T-cell (primary cell): ENCODE data around the gene MICAL3. TPM values are rescaled to one million over a fixed set of nuclear protein-coding genes. Genes with fewer than 3 reads are reported as not detected.

Source experiments
- ATAC-seq, 4 experiments: fragments of 200-7000 bp in 3 of 4; fragments of 150-1000 bp in 1 of 4; cut with Tn5 transposase; replicated peaks in 1 of 4; 1 replicate in 3 of 4; 2 replicates in 1 of 4; pipeline ENCODE4 v1.10.0; 2021; ENCODE audit warnings: moderate library complexity in 3 of 4, mild to moderate bottlenecking in 2 of 4, moderate number of reproducible peaks in 1 of 4
- CTCF ChIA-PET, 2 donors: fragments of 300-600 bp; sonication (Branson Sonifier 250); formaldehyde crosslinking; loops; one replicate each; lab custom pipeline; 2022; ENCODE audit warnings: antibody characterized with exemption in 2 of 2; lab: Charles Lee
- POLR2A ChIA-PET, 2 donors: fragments of 300-600 bp; sonication (Branson Sonifier 250); formaldehyde crosslinking; loops; one replicate each; lab custom pipeline; 2022; ENCODE audit warnings: antibody characterized with exemption in 2 of 2; lab: Charles Lee
- DNase-seq, 35 experiments: peaks; one replicate each; pipeline versions ENCODE4 v3.0.0 to v3.0.0-alpha.2; 2013 to 2023
- H3K27ac ChIP-seq: one replicate; pipeline ENCODE4 v1.5.1; 2013; ENCODE audit warnings: low read length
- H3K27me3 ChIP-seq, 2 experiments: replicated peaks in 1 of 2; 1 replicate in 1 of 2; 2 replicates in 1 of 2; pipeline versions ENCODE4 v1.6.1 to v1.7.0; 2013; ENCODE audit warnings: low read length in 1 of 2, mixed read lengths in 1 of 2; ENCODE audit not compliant: control insufficient read depth in 2 of 2, insufficient read depth in 2 of 2; ENCODE audit errors: extremely low read depth in 1 of 2
- H3K36me3 ChIP-seq, 2 donors: 1 replicate in 1 of 2; 2 replicates in 1 of 2; pipeline versions ENCODE4 v1.6.1 to v1.7.0; 2013; ENCODE audit warnings: low read length in 1 of 2; ENCODE audit not compliant: control insufficient read depth in 2 of 2, insufficient read depth in 1 of 2; ENCODE audit errors: extremely low read depth in 1 of 2
- H3K4me1 ChIP-seq, 2 experiments: 1 replicate in 1 of 2; 2 replicates in 1 of 2; pipeline versions ENCODE4 v1.6.1 to v1.7.0; 2013; ENCODE audit warnings: low read length in 2 of 2, mixed read lengths in 1 of 2; ENCODE audit not compliant: insufficient read depth in 2 of 2, control insufficient read depth in 1 of 2; ENCODE audit errors: extremely low read depth in 1 of 2
- H3K4me3 ChIP-seq, 2 donors: 1 replicate in 1 of 2; 2 replicates in 1 of 2; pipeline versions ENCODE4 v1.5.1 to v1.7.0; 2013; ENCODE audit warnings: mild to moderate bottlenecking in 2 of 2, low read length in 1 of 2, moderate library complexity in 1 of 2; ENCODE audit not compliant: control insufficient read depth in 1 of 2; ENCODE audit errors: extremely low read depth in 1 of 2
- H3K9me3 ChIP-seq: 2 replicates; pipeline ENCODE4 v1.7.0; 2013
- H3K27ac Mint-ChIP-seq, 2 donors: one replicate each; pipeline ENCODE4 v1.8.0; 2020 to 2021; ENCODE audit warnings: mild to moderate bottlenecking in 2 of 2, mixed read lengths in 2 of 2
- H3K27me3 Mint-ChIP-seq, 2 donors: one replicate each; pipeline ENCODE4 v1.8.0; 2021 to 2022; ENCODE audit warnings: mixed read lengths in 2 of 2
- H3K36me3 Mint-ChIP-seq: one replicate; pipeline ENCODE4 v1.8.0; 2021; ENCODE audit warnings: mixed read lengths
- H3K4me1 Mint-ChIP-seq, 3 donors: one replicate each; pipeline ENCODE4 v1.8.0; 2020 to 2022; ENCODE audit warnings: mixed read lengths in 3 of 3, mild to moderate bottlenecking in 1 of 3
- H3K4me3 Mint-ChIP-seq, 3 donors: one replicate each; pipeline ENCODE4 v1.8.0; 2020 to 2022; ENCODE audit warnings: mild to moderate bottlenecking in 3 of 3, mixed read lengths in 3 of 3, moderate library complexity in 3 of 3
- H3K9me3 Mint-ChIP-seq, 3 donors: one replicate each; pipeline ENCODE4 v1.8.0; 2020 to 2022; ENCODE audit warnings: mixed read lengths in 3 of 3
- WGBS: methylation state at CpG from one replicate; pipeline ENCODE4 v1.1.5; 2013; ENCODE audit warnings: missing lambda C conversion rate; ENCODE audit not compliant: insufficient coverage; 5-methylcytosine and 5-hydroxymethylcytosine counted together
- total RNA-seq, 35 experiments: library from RNA in 6 of 35; stranded (reverse) in 6 of 35; fragments of 120-200 nt in 1 of 35; gene quantifications; one replicate each; pipeline versions ENCODE4 v1.2.1 to v1.2.4 and lab custom pipeline; 2013 to 2026

MICAL3 gene
- total RNA-seq, 5 donors from 2014 or later (not counting 1 experiment from before 2014, with no cell fraction given), result 19.1 to 37.5 (median 22.3) TPM

DNA sequence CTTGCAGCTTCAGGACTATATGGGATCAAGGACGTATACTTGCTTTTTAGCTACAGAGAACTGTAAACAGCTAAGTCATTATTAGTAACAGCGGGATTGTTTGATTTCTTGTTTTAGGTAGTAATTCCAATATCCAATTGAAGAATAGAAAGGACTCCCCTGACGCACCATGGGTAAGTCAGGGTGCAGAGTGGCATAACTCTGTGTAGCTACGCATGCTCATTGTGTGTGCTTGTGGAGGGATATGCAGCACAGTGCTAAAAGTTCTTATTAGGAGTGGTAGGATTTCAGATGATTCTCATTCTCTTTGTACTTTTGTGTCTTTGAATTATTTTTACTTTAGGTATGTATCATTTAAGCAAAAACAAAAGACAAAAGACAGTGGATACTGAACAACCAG is 45.7 kb upstream of the MICAL3 start:
- ChIA-PET CTCF (interaction anchor here in 1 of 2 donors (0.6 to 1.0 kb wide), 2 partner anchors 74 to 239 kb away, joined by 3 read pairs; no protein-coding TSS in a partner anchor), POLR2A (no interaction called here)
- Mint-ChIP-seq H3K4me1 (peaks cover 0 to 8% (median 3%) of the 10 kb centered on the region in 3 donors), H3K27ac (no peak overlapping the region), H3K36me3 (no peaks in the 10 kb centered on the region), H3K9me3 (no peaks in the 10 kb centered on the region), H3K27me3 (peaks cover 22 to 31% of the 10 kb centered on the region in 2 donors), H3K4me3 (no peak overlapping the region)
- no peaks in the 10 kb centered on the region for H3K9me3 ChIP-seq
- DNase-seq (no peak), ATAC-seq (no peak)
- 90% methylated on average over 2 of the region's 4 CpGs for WGBS
- peaks cover 0 to 29% of the 10 kb centered on the region in 2 experiments for H3K27me3 ChIP-seq
- no peak overlapping the region for H3K27ac ChIP-seq
- no peak overlapping the region for H3K4me3 ChIP-seq
- no peaks in the 10 kb centered on the region for H3K4me1 ChIP-seq
- H3K36me3 ChIP-seq, result no peaks in the 10 kb centered on the region

- ATAC-seq (no peak), DNase-seq (no peak)
- no peak overlapping the region for H3K4me3 ChIP-seq
- Mint-ChIP-seq H3K36me3 (no peaks in the 10 kb centered on the region), H3K27ac (no peak overlapping the region), H3K9me3 (no peaks in the 10 kb centered on the region), H3K27me3 (peaks cover 31 to 41% of the 10 kb centered on the region in 2 donors), H3K4me1 (peaks cover 0 to 9% (median 6%) of the 10 kb centered on the region in 3 donors), H3K4me3 (no peak overlapping the region)
- peaks cover 0 to 39% of the 10 kb centered on the region in 2 experiments for H3K27me3 ChIP-seq
- H3K27ac ChIP-seq, result no peak overlapping the region
- no peaks in the 10 kb centered on the region for H3K4me1 ChIP-seq
- WGBS, result 67% methylated on average over 1 of the region's 2 CpGs
- ChIA-PET CTCF (no interaction called here), POLR2A (no interaction called here)
- H3K9me3 ChIP-seq, result no peaks in the 10 kb centered on the region
- H3K36me3 ChIP-seq, result no peaks in the 10 kb centered on the region
Measured at GRCh38 chr22:18069041-18069440, 44.7 kb upstream of the MICAL3 start.

- DNase-seq, result no peak
- no peak for ATAC-seq
- Mint-ChIP-seq H3K36me3 (no peaks in the 10 kb centered on the region), H3K4me3 (no peak overlapping the region), H3K9me3 (no peaks in the 10 kb centered on the region), H3K4me1 (peaks cover 0 to 9% (median 6%) of the 10 kb centered on the region in 3 donors), H3K27me3 (peaks cover 34 to 45% of the 10 kb centered on the region in 2 donors), H3K27ac (no peak overlapping the region)
- 86% methylated on average over 1 of the region's 3 CpGs for WGBS
- ChIA-PET CTCF (no interaction called here), POLR2A (no interaction called here)
- Histone ChIP-seq H3K27me3 (peaks cover 0 to 42% of the 10 kb centered on the region in 2 experiments), H3K27ac (no peak overlapping the region), H3K4me3 (no peak overlapping the region), H3K36me3 (no peaks in the 10 kb centered on the region), H3K9me3 (no peaks in the 10 kb centered on the region), H3K4me1 (no peaks in the 10 kb centered on the region)
Measured at GRCh38 chr22:18068381-18068988, 44.1 kb upstream of the MICAL3 start.

DNA sequence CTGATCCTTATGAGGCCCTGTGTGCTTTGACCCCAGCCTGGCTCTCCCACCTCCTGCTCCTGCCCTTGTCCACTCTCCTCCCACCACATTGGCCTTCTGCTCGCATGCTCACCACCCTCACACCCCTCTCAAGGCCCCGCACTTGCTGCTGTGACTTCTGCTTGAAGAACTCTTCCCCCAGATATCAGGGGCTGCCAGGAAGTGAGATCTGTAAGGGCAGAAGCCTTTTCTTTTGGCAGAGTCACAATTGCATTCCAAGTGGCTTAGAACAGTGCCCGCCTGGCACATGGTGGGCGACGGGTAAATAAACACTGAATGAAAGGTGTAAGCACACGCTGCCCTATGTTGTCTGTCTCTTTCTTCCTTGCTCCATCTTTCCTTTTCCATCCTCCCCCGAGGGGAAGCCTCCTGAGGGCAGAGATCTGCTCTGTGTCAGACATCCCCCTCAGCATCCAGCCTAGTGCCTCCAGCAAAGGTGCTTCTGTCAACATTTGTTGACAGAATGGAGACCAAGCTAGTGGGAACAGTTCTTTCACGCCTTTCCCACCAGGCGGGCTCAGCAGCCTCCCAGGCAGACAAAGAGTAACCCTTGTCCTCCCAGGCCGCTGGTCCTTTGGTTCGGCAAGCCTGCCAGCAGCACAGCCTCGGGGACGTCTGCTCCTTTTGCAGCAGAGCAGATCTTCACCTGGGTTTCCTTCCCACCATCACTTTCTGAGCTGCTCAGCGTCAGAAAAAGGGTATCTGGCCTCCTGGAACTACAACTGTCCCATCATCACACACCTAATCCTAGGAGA is 43.4 kb upstream of the MICAL3 start:
- 80% methylated on average over 8 of the region's 14 CpGs for WGBS
- Mint-ChIP-seq H3K27ac (no peak overlapping the region), H3K4me1 (peaks cover 0 to 9% (median 6%) of the 10 kb centered on the region in 3 donors), H3K27me3 (peaks cover 34 to 46% of the 10 kb centered on the region in 2 donors), H3K4me3 (no peak overlapping the region), H3K36me3 (no peaks in the 10 kb centered on the region), H3K9me3 (no peaks in the 10 kb centered on the region)
- DNase-seq, result no peak
- no peaks in the 10 kb centered on the region for H3K9me3 ChIP-seq
- no peak overlapping the region for H3K4me3 ChIP-seq
- no peaks in the 10 kb centered on the region for H3K4me1 ChIP-seq
- no peak for ATAC-seq
- ChIA-PET CTCF (no interaction called here), POLR2A (no interaction called here)
- no peak overlapping the region for H3K27ac ChIP-seq
- H3K27me3 ChIP-seq, result peaks cover 0 to 45% of the 10 kb centered on the region in 2 experiments
- no peaks in the 10 kb centered on the region for H3K36me3 ChIP-seq

- no peak overlapping the region for H3K27ac Mint-ChIP-seq
- DNase-seq, result no peak
- Histone ChIP-seq H3K4me3 (no peak overlapping the region), H3K36me3 (no peaks in the 10 kb centered on the region), H3K9me3 (no peaks in the 10 kb centered on the region), H3K27me3 (peaks cover 0 to 45% of the 10 kb centered on the region in 2 experiments), H3K27ac (no peak overlapping the region), H3K4me1 (no peaks in the 10 kb centered on the region)
- H3K27me3 Mint-ChIP-seq, result peaks cover 34 to 46% of the 10 kb centered on the region in 2 donors
- no peaks in the 10 kb centered on the region for H3K9me3 Mint-ChIP-seq
- CTCF ChIA-PET, result no interaction called here
- no peak for ATAC-seq
- peaks cover 0 to 9% (median 6%) of the 10 kb centered on the region in 3 donors for H3K4me1 Mint-ChIP-seq
- H3K36me3 Mint-ChIP-seq, result no peaks in the 10 kb centered on the region
- 71% methylated on average over 2 of the region's 3 CpGs for WGBS
- no peak overlapping the region for H3K4me3 Mint-ChIP-seq
- POLR2A ChIA-PET, result no interaction called here
Measured at GRCh38 chr22:18067121-18067520, 42.8 kb upstream of the MICAL3 start.

GRCh38 chr22:18066181-18066859 is 42.0 kb upstream of the MICAL3 start:
- CTCF ChIA-PET, result interaction anchor here in 1 of 2 donors (0.7 kb wide), 1 partner anchor 27 kb away, joined by 3 read pairs; no protein-coding TSS in a partner anchor
- Mint-ChIP-seq H3K27ac (no peak overlapping the region), H3K4me1 (peaks cover 0 to 9% (median 6%) of the 10 kb centered on the region in 3 donors), H3K27me3 (peaks cover 34 to 46% of the 10 kb centered on the region in 2 donors), H3K36me3 (no peaks in the 10 kb centered on the region), H3K9me3 (no peaks in the 10 kb centered on the region), H3K4me3 (no peak overlapping the region)
- no peak overlapping the region for H3K4me3 ChIP-seq
- POLR2A ChIA-PET, result no interaction called here
- 59% methylated on average over 7 of the region's 12 CpGs for WGBS
- DNase-seq (no peak), ATAC-seq (no peak)
- H3K9me3 ChIP-seq, result no peaks in the 10 kb centered on the region
- H3K36me3 ChIP-seq, result no peaks in the 10 kb centered on the region
- H3K4me1 ChIP-seq, result no peaks in the 10 kb centered on the region
- peaks cover 0 to 48% of the 10 kb centered on the region in 2 experiments for H3K27me3 ChIP-seq
- H3K27ac ChIP-seq, result no peak overlapping the region
